ENCODE data around the gene CCDC3. TPM values are rescaled to one million over a fixed set of nuclear protein-coding genes. Genes with fewer than 3 reads are reported as not detected.

CCDC3 gene
- total RNA-seq, 1 donor from 2014 or later: 1.1 TPM

DNA sequence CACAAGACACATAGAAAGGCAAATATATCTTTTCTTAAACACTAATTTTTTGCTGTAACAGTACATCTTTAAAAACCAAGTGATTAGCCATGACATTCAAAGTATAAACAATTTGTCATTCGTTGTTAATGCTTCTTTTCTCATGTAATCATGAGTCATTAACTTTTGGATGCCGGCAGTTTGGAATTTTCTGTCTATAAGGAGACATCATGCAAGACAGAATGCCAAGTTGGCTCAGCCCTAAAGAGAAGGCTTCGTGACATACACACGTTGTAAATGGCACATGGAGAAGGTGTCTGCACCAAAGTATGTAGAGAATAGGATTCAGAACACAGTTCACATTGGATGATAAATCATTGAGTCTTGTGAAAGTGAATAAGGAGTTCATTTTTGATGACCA is 35.9 kb downstream of the CCDC3 start:
- no peak overlapping the region for H3K27ac Mint-ChIP-seq
- H3K4me3 Mint-ChIP-seq (ENCODE audit: low read depth): no peak overlapping the region
- H3K36me3 Mint-ChIP-seq (ENCODE audit: insufficient read depth): no peaks in the 10 kb centered on the region
- TF ChIP-seq, protein P1, sequence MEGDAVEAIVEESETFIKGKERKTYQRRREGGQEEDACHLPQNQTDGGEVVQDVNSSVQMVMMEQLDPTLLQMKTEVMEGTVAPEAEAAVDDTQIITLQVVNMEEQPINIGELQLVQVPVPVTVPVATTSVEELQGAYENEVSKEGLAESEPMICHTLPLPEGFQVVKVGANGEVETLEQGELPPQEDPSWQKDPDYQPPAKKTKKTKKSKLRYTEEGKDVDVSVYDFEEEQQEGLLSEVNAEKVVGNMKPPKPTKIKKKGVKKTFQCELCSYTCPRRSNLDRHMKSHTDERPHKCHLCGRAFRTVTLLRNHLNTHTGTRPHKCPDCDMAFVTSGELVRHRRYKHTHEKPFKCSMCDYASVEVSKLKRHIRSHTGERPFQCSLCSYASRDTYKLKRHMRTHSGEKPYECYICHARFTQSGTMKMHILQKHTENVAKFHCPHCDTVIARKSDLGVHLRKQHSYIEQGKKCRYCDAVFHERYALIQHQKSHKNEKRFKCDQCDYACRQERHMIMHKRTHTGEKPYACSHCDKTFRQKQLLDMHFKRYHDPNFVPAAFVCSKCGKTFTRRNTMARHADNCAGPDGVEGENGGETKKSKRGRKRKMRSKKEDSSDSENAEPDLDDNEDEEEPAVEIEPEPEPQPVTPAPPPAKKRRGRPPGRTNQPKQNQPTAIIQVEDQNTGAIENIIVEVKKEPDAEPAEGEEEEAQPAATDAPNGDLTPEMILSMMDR (IDR thresholded peaks at IDR 0.05; ENCODE audit: unreplicated experiment): no peak
- H3K27me3 Mint-ChIP-seq: peaks cover 3% of the 10 kb centered on the region
- peaks cover 6% of the 10 kb centered on the region for H3K4me1 Mint-ChIP-seq (ENCODE audit: low read depth)
- peaks cover 11% of the 10 kb centered on the region for H3K9me3 Mint-ChIP-seq (ENCODE audit: low read depth)
- no peak for DNase-seq (ENCODE audit: low spot score, unreplicated experiment)

DNA sequence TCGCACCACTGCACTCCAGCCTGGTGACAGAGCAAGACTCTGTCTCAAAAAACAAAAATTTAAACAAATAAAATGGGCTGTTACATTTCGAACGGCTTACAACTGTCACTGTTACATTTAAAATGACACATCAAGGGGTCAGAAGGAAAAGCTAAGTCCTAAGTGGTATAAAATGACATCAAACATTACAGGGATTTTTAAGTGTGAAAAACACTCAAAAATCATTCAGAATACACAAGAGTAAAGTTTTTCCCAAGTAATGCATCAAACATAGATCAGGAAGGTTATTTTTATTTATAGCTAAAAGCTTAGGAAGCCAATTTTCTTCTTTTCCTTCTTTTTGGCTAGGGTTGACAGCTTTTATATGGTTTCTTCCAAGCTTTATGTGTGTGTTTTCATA is 39.0 kb downstream of the CCDC3 start:
- H3K4me3 Mint-ChIP-seq (ENCODE audit: low read depth): no peak overlapping the region
- TF ChIP-seq, protein P1 (IDR thresholded peaks at IDR 0.05; ENCODE audit: unreplicated experiment): no peak
- peaks cover 4% of the 10 kb centered on the region for H3K9me3 Mint-ChIP-seq (ENCODE audit: low read depth)
- DNase-seq (ENCODE audit: low spot score, unreplicated experiment): no peak
- no peak overlapping the region for H3K27ac Mint-ChIP-seq
- H3K4me1 Mint-ChIP-seq (ENCODE audit: low read depth): peaks cover 12% of the 10 kb centered on the region
- no peaks in the 10 kb centered on the region for H3K36me3 Mint-ChIP-seq (ENCODE audit: insufficient read depth)
- peaks cover 3% of the 10 kb centered on the region for H3K27me3 Mint-ChIP-seq

DNA sequence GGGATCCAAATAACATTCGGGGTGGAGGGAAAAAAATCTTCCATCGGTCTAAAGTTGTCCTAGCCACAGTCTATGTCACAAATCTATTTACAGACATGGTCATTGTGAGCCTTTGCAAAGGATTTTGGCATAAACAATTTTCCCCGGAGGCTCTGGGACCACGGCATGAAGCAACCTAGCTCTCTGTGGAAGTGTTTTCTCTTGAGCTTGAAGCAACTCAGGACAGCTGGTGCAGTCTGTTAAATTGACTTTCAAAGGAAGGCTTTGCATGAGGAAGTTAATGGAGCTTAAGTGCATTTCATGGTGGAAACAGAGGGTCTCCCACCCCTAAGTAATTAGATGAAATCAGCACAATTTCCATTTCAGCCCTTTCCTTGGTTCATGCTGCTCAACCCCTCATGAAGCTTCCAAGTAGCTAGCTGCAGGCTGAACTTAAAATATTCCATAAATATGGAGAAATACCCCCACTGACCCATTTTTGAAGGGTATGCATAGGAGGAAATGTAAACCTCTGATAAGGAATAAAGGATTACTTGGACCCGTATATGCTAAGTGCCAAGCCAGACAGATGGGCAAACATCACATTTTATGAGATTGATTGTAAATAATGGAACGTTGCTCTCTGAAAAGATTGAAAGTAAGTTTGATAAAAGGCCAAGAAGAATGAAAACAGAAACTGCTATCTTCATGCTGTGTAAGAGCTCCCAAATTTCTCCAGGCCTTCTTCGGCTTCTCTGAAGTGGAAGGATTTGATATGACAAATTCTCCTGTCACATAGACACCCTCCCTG is 39.9 kb downstream of the CCDC3 start:
- no peak for DNase-seq (ENCODE audit: low spot score, unreplicated experiment)
- H3K4me3 Mint-ChIP-seq (ENCODE audit: low read depth): no peak overlapping the region
- no peaks in the 10 kb centered on the region for H3K36me3 Mint-ChIP-seq (ENCODE audit: insufficient read depth)
- peaks cover 12% of the 10 kb centered on the region for H3K4me1 Mint-ChIP-seq (ENCODE audit: low read depth)
- no peak overlapping the region for H3K27ac Mint-ChIP-seq
- TF ChIP-seq, protein P1 (IDR thresholded peaks at IDR 0.05; ENCODE audit: unreplicated experiment): no peak
- H3K27me3 Mint-ChIP-seq: peaks cover 3% of the 10 kb centered on the region
- H3K9me3 Mint-ChIP-seq (ENCODE audit: low read depth): no peaks in the 10 kb centered on the region

DNA sequence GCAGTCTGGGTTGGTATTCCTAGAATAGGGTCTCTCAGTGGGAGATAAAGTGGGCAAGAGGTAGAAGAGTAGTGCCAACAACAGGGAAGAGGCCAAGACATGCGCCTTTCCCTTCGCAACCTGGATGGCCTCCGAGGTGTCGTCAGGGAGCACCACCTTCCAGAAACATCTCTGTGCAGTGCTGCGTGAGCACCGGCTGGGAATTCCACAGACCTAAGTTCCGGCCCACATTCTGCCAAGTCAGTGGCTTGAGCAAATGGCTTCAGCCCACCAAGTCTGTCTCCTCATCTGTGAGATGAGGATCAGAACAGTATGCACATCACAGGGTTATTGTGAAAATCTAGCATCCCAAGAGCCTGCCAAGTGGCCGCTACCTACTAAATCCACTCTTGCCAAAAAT is 40.6 kb downstream of the CCDC3 start:
- no peaks in the 10 kb centered on the region for H3K36me3 Mint-ChIP-seq (ENCODE audit: insufficient read depth)

DNA sequence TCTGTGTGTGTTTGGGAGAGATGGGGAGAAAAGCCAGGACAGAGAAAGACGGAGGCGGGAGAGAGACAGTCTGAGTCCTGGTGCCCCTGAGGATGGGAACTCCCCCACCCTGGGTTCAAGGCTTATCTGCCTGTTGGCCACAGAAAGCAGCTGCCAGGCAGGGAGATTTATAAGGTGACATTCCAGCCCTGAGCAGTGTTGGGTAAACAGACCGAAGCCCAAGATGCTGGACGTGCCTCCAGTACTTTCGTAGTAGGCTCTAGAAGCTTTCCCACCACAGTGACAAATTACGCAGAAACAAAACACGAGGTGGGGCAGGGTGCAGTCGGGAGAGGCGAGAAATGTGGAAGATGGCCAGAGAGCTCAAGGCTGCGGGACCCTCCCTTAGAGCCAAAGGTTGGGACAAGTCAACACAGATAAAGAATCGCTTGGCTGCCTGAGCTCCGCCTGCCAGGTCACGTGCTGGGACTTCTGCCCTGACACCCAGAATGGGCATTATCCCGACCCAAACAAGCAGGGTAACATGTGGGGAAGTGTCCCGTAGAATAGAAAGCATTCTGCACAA is 41.1 kb downstream of the CCDC3 start:
- no peak for DNase-seq (ENCODE audit: low spot score, unreplicated experiment)
- H3K27me3 Mint-ChIP-seq: peaks cover 3% of the 10 kb centered on the region
- H3K9me3 Mint-ChIP-seq (ENCODE audit: low read depth): no peaks in the 10 kb centered on the region
- H3K27ac Mint-ChIP-seq: no peak overlapping the region
- H3K4me1 Mint-ChIP-seq (ENCODE audit: low read depth): peaks cover 12% of the 10 kb centered on the region
- TF ChIP-seq, protein P1 (IDR thresholded peaks at IDR 0.05; ENCODE audit: unreplicated experiment): no peak
- H3K36me3 Mint-ChIP-seq (ENCODE audit: insufficient read depth): no peaks in the 10 kb centered on the region
- H3K4me3 Mint-ChIP-seq (ENCODE audit: low read depth): peak overlapping the region; percentile 29

More for the DNA sequence above, 40.6 kb downstream of the CCDC3 start:
- TF ChIP-seq, protein P1 (IDR thresholded peaks at IDR 0.05; ENCODE audit: unreplicated experiment): no peak
- Mint-ChIP-seq H3K4me1 (ENCODE audit: low read depth) (peaks cover 12% of the 10 kb centered on the region), H3K9me3 (ENCODE audit: low read depth) (no peaks in the 10 kb centered on the region), H3K4me3 (ENCODE audit: low read depth) (no peak overlapping the region), H3K27ac (no peak overlapping the region), H3K27me3 (peaks cover 3% of the 10 kb centered on the region)
- DNase-seq (ENCODE audit: low spot score, unreplicated experiment): no peak
